WI38 (cell line): ENCODE data around the gene COP1.
"Not testable (repeated sequence)": the region's sequence is repeated elsewhere in the genome, so short reads cannot be mapped to it uniquely, and the experiment has no call there.

Experiments used
- H3K4me3 ChIP-seq: 2 replicates; pipeline ENCODE4 v1.5.1; 2011; ENCODE audit warnings: low read depth, mild to moderate bottlenecking, control low read depth, low read length
- CTCF ChIP-seq: IDR thresholded peaks from 2 replicates; pipeline ENCODE4 v1.5.1; 2012; ENCODE audit warnings: low read depth, mild to moderate bottlenecking, control low read depth, low read length

Gene COP1

GRCh38 chr1:176206961-176207902, at the start of gene COP1:
COP1 (minus strand) TSS chr1:176207286; CDS start chr1:176206978, 308 bp downstream.
- no peak for TF ChIP-seq CTCF
- peak within 1 kb of the TSS; percentile 89 for H3K4me3 ChIP-seq

- no peak overlapping the region for H3K4me3 ChIP-seq
- TF ChIP-seq CTCF, result no peak
Measured at GRCh38 chr1:176252191-176252590, 45.1 kb upstream of the COP1 start.

- TF ChIP-seq CTCF, result no peak
- H3K4me3 ChIP-seq, result no peak overlapping the region
Measured at GRCh38 chr1:176244851-176245250, 37.8 kb upstream of the COP1 start.

GRCh38 chr1:176243746-176244145, 36.7 kb upstream of the COP1 start:
- TF ChIP-seq CTCF, result no peak
- no peak overlapping the region for H3K4me3 ChIP-seq

- no peak for TF ChIP-seq CTCF
- no peak overlapping the region for H3K4me3 ChIP-seq
Measured at GRCh38 chr1:176241385-176242015, 34.4 kb upstream of the COP1 start.

GRCh38 chr1:176233657-176234056, 26.6 kb upstream of the COP1 start:
- not testable (repeated sequence) for H3K4me3 ChIP-seq

GRCh38 chr1:176227579-176227978, 20.5 kb upstream of the COP1 start:
- no peak overlapping the region for H3K4me3 ChIP-seq
- TF ChIP-seq CTCF, result no peak
